IMR-90 (cell line): Measurements from ENCODE around the gene CETP. TPM values are rescaled to one million over a fixed set of nuclear protein-coding genes. Genes with fewer than 3 reads are reported as not detected.
A peak's percentile ranks its signal among the peaks of the same experiment; 100 is the strongest.

ENCODE experiments used
- ATAC-seq: fragments of 200-7000 bp; cut with Tn5 transposase; 2 replicates; pipeline ENCODE4 v1.9.1; 2020; ENCODE audit warnings: low read depth, mild to moderate bottlenecking, moderate library complexity
- BruUV-seq: library from RNA; stranded (reverse); fragments of 400-500 nt; replicated peaks from 2 replicates; lab custom pipeline; 2021; lab: Mats Ljungman, UMichigan
- CTCF ChIA-PET: fragments of 300-600 bp; formaldehyde crosslinking; extraction: SDS; loops from one replicate; lab custom pipeline; 2021; ENCODE audit warnings: antibody characterized with exemption; lab: Yijun Ruan, JAX
- POLR2A ChIA-PET: fragments of 300-600 bp; sonication (Branson Sonifier 250); formaldehyde crosslinking; loops from one replicate; lab custom pipeline; 2022; ENCODE audit warnings: antibody characterized with exemption; ENCODE audit not compliant: unreplicated experiment; lab: Charles Lee
- DNase-seq: peaks from one replicate; pipeline ENCODE4 v3.0.0; 2013
- H2AFZ ChIP-seq: replicated peaks from 2 replicates; pipeline ENCODE3; 2013; ENCODE audit warnings: low read length, mild to moderate bottlenecking; ENCODE audit not compliant: poor library complexity
- H2AK5ac ChIP-seq: 2 replicates; pipeline ENCODE4 v1.6.1; 2013; ENCODE audit warnings: low read depth, low read length, inconsistent platforms
- H2AK9ac ChIP-seq: replicated peaks from 2 replicates; pipeline ENCODE3; 2013; ENCODE audit warnings: mild to moderate bottlenecking, low read depth, low read length, moderate library complexity; ENCODE audit not compliant: poor library complexity
- H2BK120ac ChIP-seq: 2 replicates; pipeline ENCODE4 v1.6.1; 2013; ENCODE audit warnings: low read depth, low read length, inconsistent platforms
- H2BK15ac ChIP-seq: 3 replicates; pipeline ENCODE4 v1.6.1; 2013; ENCODE audit warnings: low read depth, low read length, inconsistent platforms
- H2BK20ac ChIP-seq: 2 replicates; pipeline ENCODE4 v1.6.1; 2013; ENCODE audit warnings: low read depth, mild to moderate bottlenecking, inconsistent platforms, low read length, moderate library complexity
- H2BK5ac ChIP-seq: 2 replicates; pipeline ENCODE4 v1.6.1; 2013; ENCODE audit warnings: mild to moderate bottlenecking, low read depth, low read length, inconsistent platforms; ENCODE audit not compliant: poor library complexity, severe bottlenecking
- H3K14ac ChIP-seq: replicated peaks from 2 replicates; pipeline ENCODE4 v1.6.1; 2013; ENCODE audit warnings: low read depth, low read length, inconsistent platforms
- H3K18ac ChIP-seq: 2 replicates; pipeline ENCODE4 v1.6.1; 2013; ENCODE audit warnings: low read depth, low read length, control low read depth
- H3K23ac ChIP-seq: 2 replicates; pipeline ENCODE4 v1.6.1; 2013; ENCODE audit warnings: low read depth, low read length, inconsistent platforms
- H3K27ac ChIP-seq: 2 replicates; pipeline ENCODE4 v1.5.1; 2013; ENCODE audit warnings: mild to moderate bottlenecking, control low read depth, low read length; ENCODE audit not compliant: insufficient read depth
- H3K27me3 ChIP-seq: 2 replicates; pipeline ENCODE4 v1.6.1; 2013; ENCODE audit warnings: low read length; ENCODE audit not compliant: control insufficient read depth, insufficient read depth
- H3K36me3 ChIP-seq: 2 replicates; pipeline ENCODE4 v1.6.1; 2013; ENCODE audit warnings: low read length, mixed read lengths; ENCODE audit not compliant: control insufficient read depth, insufficient read depth
- H3K4ac ChIP-seq: 2 replicates; pipeline ENCODE4 v1.6.1; 2013; ENCODE audit warnings: low read depth, low read length, inconsistent platforms
- H3K4me1 ChIP-seq: 2 replicates; pipeline ENCODE4 v1.6.1; 2013; ENCODE audit warnings: low read length, mixed read lengths; ENCODE audit not compliant: control insufficient read depth, insufficient read depth
- H3K4me2 ChIP-seq: 2 replicates; pipeline ENCODE4 v1.6.1; 2013; ENCODE audit warnings: low read depth, mild to moderate bottlenecking, control low read depth, low read length, moderate library complexity
- H3K4me3 ChIP-seq: 2 replicates; pipeline ENCODE4 v1.5.1; 2013; ENCODE audit warnings: low read depth, mild to moderate bottlenecking, control low read depth, low read length, moderate library complexity; ENCODE audit not compliant: insufficient read depth
- H3K56ac ChIP-seq: 2 replicates; pipeline ENCODE4 v1.6.1; 2013; ENCODE audit warnings: low read length, inconsistent platforms; ENCODE audit not compliant: insufficient read depth; ENCODE audit errors: extremely low read depth
- H3K79me1 ChIP-seq, 2 experiments: 2 replicates each; pipeline ENCODE4 v1.6.1; 2013; ENCODE audit warnings: low read length in 2 of 2, inconsistent platforms in 1 of 2, low read depth in 1 of 2
- H3K9ac ChIP-seq: 2 replicates; pipeline ENCODE4 v1.6.1; 2013; ENCODE audit warnings: low read depth, low read length, control low read depth
- H3K9me1 ChIP-seq: 2 replicates; pipeline ENCODE4 v1.6.1; 2013; ENCODE audit warnings: low read length, inconsistent platforms; ENCODE audit not compliant: insufficient read depth
- H3K9me3 ChIP-seq: 2 replicates; pipeline ENCODE4 v1.6.1; 2013; ENCODE audit warnings: low read length; ENCODE audit not compliant: control insufficient read depth, insufficient read depth
- H4K20me1 ChIP-seq: 2 replicates; pipeline ENCODE4 v1.6.1; 2013; ENCODE audit warnings: low read length, inconsistent platforms; ENCODE audit not compliant: insufficient read depth
- H4K5ac ChIP-seq: 2 replicates; pipeline ENCODE4 v1.6.1; 2013; ENCODE audit warnings: mild to moderate bottlenecking, low read depth, low read length, control low read depth
- H4K8ac ChIP-seq, 2 experiments: 2 replicates each; pipeline ENCODE4 v1.6.1; 2013; ENCODE audit warnings: low read depth in 2 of 2, low read length in 2 of 2, control low read depth in 1 of 2, inconsistent platforms in 1 of 2
- H4K91ac ChIP-seq: 2 replicates; pipeline ENCODE4 v1.6.1; 2013; ENCODE audit warnings: low read depth, low read length, inconsistent platforms; ENCODE audit not compliant: insufficient read depth
- BHLHE40 ChIP-seq: fragments of 150-350 bp; IDR thresholded peaks from 2 replicates; pipeline ENCODE4 v1.6.1; 2016; ENCODE audit warnings: mild to moderate bottlenecking, low read depth, low read length
- CEBPB ChIP-seq: IDR thresholded peaks from 2 replicates; pipeline ENCODE4 v1.6.1; 2012; ENCODE audit warnings: low read depth, low read length, improper control_type of control experiment
- FOS ChIP-seq: fragments of 150-350 bp; IDR thresholded peaks from 2 replicates; pipeline ENCODE4 v1.6.1; 2016; ENCODE audit warnings: low read depth, low read length
- MAFK ChIP-seq: IDR thresholded peaks from 2 replicates; pipeline ENCODE4 v1.6.1; 2012; ENCODE audit warnings: low read depth, low read length, improper control_type of control experiment
- MAZ ChIP-seq: IDR thresholded peaks from 2 replicates; pipeline ENCODE4 v1.6.1; 2012; ENCODE audit warnings: low read depth, mild to moderate bottlenecking, low read length, improper control_type of control experiment, moderate library complexity, borderline replicate concordance
- MXI1 ChIP-seq: IDR thresholded peaks from 2 replicates; pipeline ENCODE4 v1.6.1; 2012; ENCODE audit warnings: low read depth, mild to moderate bottlenecking, low read length, moderate library complexity, borderline replicate concordance
- NFE2L2 ChIP-seq: fragments of 150-350 bp; IDR thresholded peaks from 2 replicates; pipeline ENCODE4 v1.6.1; 2016; ENCODE audit warnings: low read depth, mild to moderate bottlenecking, low read length
- POLR2A ChIP-seq: IDR thresholded peaks from 2 replicates; pipeline ENCODE4 v1.6.1; 2012; ENCODE audit warnings: mild to moderate bottlenecking, low read depth, low read length
- RAD21 ChIP-seq: IDR thresholded peaks from 2 replicates; pipeline ENCODE4 v1.6.1; 2012; ENCODE audit warnings: low read length, improper control_type of control experiment
- WGBS, 2 experiments: methylation state at CpG; one replicate each; pipeline versions ENCODE4 v1.1.5 to v1.1.7; 2013; ENCODE audit warnings: missing lambda C conversion rate in 2 of 2; ENCODE audit not compliant: insufficient read length in 1 of 2; ENCODE audit errors: extremely low coverage in 2 of 2; 5-methylcytosine and 5-hydroxymethylcytosine counted together
- dilution Hi-C: fragments of 300-500 bp; cut with HindIII; formaldehyde crosslinking; loops from one replicate; pipeline ENCODE4 v1.14.3; 2018; ENCODE audit warnings: low sequenced_read_pairs; ENCODE audit not compliant: unreplicated experiment
- in situ Hi-C: fragments of 300-500 bp; cut with MboI; formaldehyde crosslinking; loops from 3 replicates; pipeline ENCODE4 v1.14.3; 2019; ENCODE audit warnings: low sequenced_read_pairs, inconsistent platforms, mixed read lengths
- intact Hi-C: fragments of 100-400 bp; cut with micrococcal nuclease; formaldehyde crosslinking; loops from 2 replicates; pipeline ENCODE4 v1.10.0; 2022
- polyA plus RNA-seq, 3 experiments: library from polyadenylated mRNA; depleted of rRNA; stranded (reverse); fragments of >200 nt; gene quantifications; 2 replicates each; pipeline ENCODE4 v1.2.3, GENCODE V29; 2012; ENCODE audit warnings: low replicate concordance in 1 of 3
- total RNA-seq: library from RNA; depleted of rRNA; stranded (reverse); fragments of >200 nt; gene quantifications from 2 replicates; pipeline ENCODE4 v1.2.3, GENCODE V29; 2012
- TF ChIP-seq, protein P1 (sequence below): fragments of 150-350 bp; IDR thresholded peaks from 2 replicates; pipeline ENCODE4 v1.6.1; 2017; ENCODE audit warnings: mild to moderate bottlenecking, antibody characterized with exemption, low read length, low read depth
- TF ChIP-seq, protein P2 (sequence below): conservative IDR thresholded peaks from 2 replicates; pipeline ENCODE4 v1.5.1; 2012; ENCODE audit warnings: mild to moderate bottlenecking, low read depth, low read length, improper control_type of control experiment

Gene CETP
- total and polyA plus RNA-seq, 2 of the 4 experiments (the other 2 are of a cell fraction) = not detected

DNA sequence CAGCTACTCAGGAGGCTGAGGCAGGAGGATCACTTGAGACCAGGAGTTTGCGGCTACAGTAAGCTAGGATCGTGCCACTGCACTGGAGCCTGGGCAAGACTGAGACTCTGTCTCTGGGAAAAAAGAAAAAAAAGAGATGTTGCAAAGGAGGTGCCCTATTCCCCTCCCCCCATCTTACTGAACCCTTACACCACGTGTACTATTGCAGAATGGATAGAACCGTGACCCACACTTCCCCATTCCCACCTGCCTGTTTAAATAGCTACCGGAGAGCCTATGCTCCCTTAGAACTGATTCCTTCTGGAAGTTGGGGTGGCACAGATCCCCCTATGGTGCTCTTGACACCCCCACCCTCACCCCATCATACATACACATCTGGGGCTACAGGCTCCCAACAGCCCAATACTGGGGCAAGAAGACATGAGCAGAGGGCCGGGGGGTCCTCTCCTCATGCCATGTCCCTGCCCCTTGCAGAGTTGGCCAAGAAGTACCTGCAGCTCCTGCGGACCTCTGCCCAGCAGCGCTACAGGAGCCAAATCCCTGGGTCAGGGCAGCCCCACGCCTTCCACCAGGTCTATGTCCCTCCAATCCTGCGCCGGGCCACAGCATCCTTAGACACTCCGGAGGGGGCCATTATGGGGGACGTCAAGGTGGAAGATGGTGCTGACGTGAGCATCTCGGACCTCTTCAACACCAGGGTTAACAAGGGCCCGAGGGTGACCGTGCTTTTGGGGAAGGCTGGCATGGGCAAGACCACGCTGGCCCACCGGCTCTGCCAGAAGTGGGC is 63.3 kb downstream of the CETP start (continued):
- no peak for TF ChIP-seq MAFK

DNA sequence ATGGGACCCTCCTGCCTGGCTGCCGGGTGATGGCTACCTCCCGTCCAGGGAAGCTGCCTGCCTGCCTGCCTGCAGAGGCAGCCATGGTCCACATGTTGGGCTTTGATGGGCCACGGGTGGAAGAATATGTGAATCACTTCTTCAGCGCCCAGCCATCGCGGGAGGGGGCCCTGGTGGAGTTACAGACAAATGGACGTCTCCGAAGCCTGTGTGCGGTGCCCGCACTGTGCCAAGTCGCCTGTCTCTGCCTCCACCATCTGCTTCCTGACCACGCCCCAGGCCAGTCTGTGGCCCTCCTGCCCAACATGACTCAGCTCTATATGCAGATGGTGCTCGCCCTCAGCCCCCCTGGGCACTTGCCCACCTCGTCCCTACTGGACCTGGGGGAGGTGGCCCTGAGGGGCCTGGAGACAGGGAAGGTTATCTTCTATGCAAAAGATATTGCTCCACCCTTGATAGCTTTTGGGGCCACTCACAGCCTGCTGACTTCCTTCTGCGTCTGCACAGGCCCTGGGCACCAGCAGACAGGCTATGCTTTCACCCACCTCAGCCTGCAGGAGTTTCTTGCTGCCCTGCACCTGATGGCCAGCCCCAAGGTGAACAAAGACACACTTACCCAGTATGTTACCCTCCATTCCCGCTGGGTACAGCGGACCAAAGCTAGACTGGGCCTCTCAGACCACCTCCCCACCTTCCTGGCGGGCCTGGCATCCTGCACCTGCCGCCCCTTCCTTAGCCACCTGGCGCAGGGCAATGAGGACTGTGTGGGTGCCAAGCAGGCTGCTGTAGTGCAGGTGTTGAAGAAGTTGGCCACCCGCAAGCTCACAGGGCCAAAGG is 64.4 kb downstream of the CETP start:
- Histone ChIP-seq H2BK15ac (no peak overlapping the region), H3K14ac (no peak overlapping the region), H2BK5ac (no peak overlapping the region), H3K27me3 (no peaks in the 10 kb centered on the region), H2AK9ac (peak overlapping the region; percentile 76), H3K4me1 (0 out of 2 replicates have a peak, but pooled peaks cover 2% of the 10 kb centered on the region), H3K9me1 (peaks cover 18% of the 10 kb centered on the region), H3K27ac (no peak overlapping the region), H3K18ac (no peak overlapping the region), H3K9me3 (no peaks in the 10 kb centered on the region), H4K8ac (no peak overlapping the region), H3K4me2 (no peak overlapping the region), H3K4me3 (no peak overlapping the region), H2AFZ (peak overlapping the region; percentile 32), H2BK20ac (no peak overlapping the region), H3K23ac (no peak overlapping the region), H3K9ac (no peak overlapping the region), H3K79me1 (no peaks in the 10 kb centered on the region), H4K91ac (no peak overlapping the region), H3K56ac (no peak overlapping the region), H3K36me3 (peaks cover 20% of the 10 kb centered on the region), H4K20me1 (peaks cover 4% of the 10 kb centered on the region; the same call in 1 of the 2 replicates), H2AK5ac (no peak overlapping the region), H4K5ac (no peak overlapping the region), H3K4ac (no peak overlapping the region), H2BK120ac (no peak overlapping the region)
- ChIA-PET CTCF (no interaction called here), POLR2A (no interaction called here)
- WGBS, 2 experiments = 92% methylated on average over 9 of the region's 21 CpGs; no CpG with 5 or more reads in 1 of the 2 experiments
- DNase-seq (no peak), ATAC-seq (no peak)
- intact Hi-C loops (no loop called here), dilution Hi-C loops (no loop called here), in situ Hi-C loops (no loop called here)
- no TSS peak for BruUV-seq
- TF ChIP-seq, protein P1, sequence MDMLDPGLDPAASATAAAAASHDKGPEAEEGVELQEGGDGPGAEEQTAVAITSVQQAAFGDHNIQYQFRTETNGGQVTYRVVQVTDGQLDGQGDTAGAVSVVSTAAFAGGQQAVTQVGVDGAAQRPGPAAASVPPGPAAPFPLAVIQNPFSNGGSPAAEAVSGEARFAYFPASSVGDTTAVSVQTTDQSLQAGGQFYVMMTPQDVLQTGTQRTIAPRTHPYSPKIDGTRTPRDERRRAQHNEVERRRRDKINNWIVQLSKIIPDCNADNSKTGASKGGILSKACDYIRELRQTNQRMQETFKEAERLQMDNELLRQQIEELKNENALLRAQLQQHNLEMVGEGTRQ = no peak
- TF ChIP-seq MXI1 (no peak), MAZ (no peak), POLR2A (no peak), NFE2L2 (no peak), RAD21 (no peak), FOS (no peak), BHLHE40 (no peak), MAFK (no peak), CEBPB (no peak)
- TF ChIP-seq, protein P2, sequence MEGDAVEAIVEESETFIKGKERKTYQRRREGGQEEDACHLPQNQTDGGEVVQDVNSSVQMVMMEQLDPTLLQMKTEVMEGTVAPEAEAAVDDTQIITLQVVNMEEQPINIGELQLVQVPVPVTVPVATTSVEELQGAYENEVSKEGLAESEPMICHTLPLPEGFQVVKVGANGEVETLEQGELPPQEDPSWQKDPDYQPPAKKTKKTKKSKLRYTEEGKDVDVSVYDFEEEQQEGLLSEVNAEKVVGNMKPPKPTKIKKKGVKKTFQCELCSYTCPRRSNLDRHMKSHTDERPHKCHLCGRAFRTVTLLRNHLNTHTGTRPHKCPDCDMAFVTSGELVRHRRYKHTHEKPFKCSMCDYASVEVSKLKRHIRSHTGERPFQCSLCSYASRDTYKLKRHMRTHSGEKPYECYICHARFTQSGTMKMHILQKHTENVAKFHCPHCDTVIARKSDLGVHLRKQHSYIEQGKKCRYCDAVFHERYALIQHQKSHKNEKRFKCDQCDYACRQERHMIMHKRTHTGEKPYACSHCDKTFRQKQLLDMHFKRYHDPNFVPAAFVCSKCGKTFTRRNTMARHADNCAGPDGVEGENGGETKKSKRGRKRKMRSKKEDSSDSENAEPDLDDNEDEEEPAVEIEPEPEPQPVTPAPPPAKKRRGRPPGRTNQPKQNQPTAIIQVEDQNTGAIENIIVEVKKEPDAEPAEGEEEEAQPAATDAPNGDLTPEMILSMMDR = no peak
